HEK293 (cell line): Measurements from ENCODE around the gene HNRNPUL2.

Experiments
- GLI4 ChIP-seq: fragments of 450-650 bp; formaldehyde crosslinking; IDR thresholded peaks from 2 replicates; pipeline ENCODE4 v1.5.1; 2016; ENCODE audit warnings: missing biosample characterization, missing genetic modification characterization
- MZF1 ChIP-seq: fragments of 450-650 bp; formaldehyde crosslinking; IDR thresholded peaks from 2 replicates; pipeline ENCODE4 v1.5.1; 2017; ENCODE audit warnings: missing biosample characterization, missing genetic modification characterization, borderline replicate concordance
- PRDM6 ChIP-seq: fragments of 450-650 bp; formaldehyde crosslinking; IDR thresholded peaks from 2 replicates; pipeline ENCODE4 v1.5.1; 2017; ENCODE audit warnings: missing biosample characterization, missing genetic modification characterization
- REST ChIP-seq: fragments of 450-650 bp; formaldehyde crosslinking; IDR thresholded peaks from 2 replicates; pipeline ENCODE4 v1.5.1; 2016; ENCODE audit warnings: missing biosample characterization, missing genetic modification characterization
- ZBTB20 ChIP-seq: fragments of 450-650 bp; formaldehyde crosslinking; IDR thresholded peaks from 2 replicates; pipeline ENCODE4 v1.5.1; 2016; ENCODE audit warnings: missing biosample characterization, missing genetic modification characterization
- ZBTB44 ChIP-seq: fragments of 450-650 bp; IDR thresholded peaks from 2 replicates; pipeline ENCODE4 v1.5.1; 2018; ENCODE audit warnings: missing biosample characterization, mild to moderate bottlenecking, missing genetic modification characterization
- ZBTB48 ChIP-seq: fragments of 450-650 bp; formaldehyde crosslinking; IDR thresholded peaks from 2 replicates; pipeline ENCODE4 v1.5.1; 2016; ENCODE audit warnings: missing biosample characterization, missing genetic modification characterization
- ZFHX2 ChIP-seq: fragments of 450-650 bp; formaldehyde crosslinking; conservative IDR thresholded peaks from 2 replicates; pipeline ENCODE4 v1.5.1; 2016; ENCODE audit warnings: missing biosample characterization, missing genetic modification characterization
- ZFP69B ChIP-seq: fragments of 450-650 bp; formaldehyde crosslinking; IDR thresholded peaks from 2 replicates; pipeline ENCODE4 v1.5.1; 2016; ENCODE audit warnings: missing biosample characterization, missing genetic modification characterization
- ZNF169 ChIP-seq: fragments of 450-650 bp; formaldehyde crosslinking; IDR thresholded peaks from 2 replicates; pipeline ENCODE4 v1.5.1; 2016; ENCODE audit warnings: missing biosample characterization, missing genetic modification characterization
- ZNF174 ChIP-seq: fragments of 450-650 bp; formaldehyde crosslinking; IDR thresholded peaks from 2 replicates; pipeline ENCODE4 v1.5.0; 2017; ENCODE audit warnings: missing biosample characterization, mild to moderate bottlenecking, missing genetic modification characterization
- ZNF175 ChIP-seq: fragments of 450-650 bp; formaldehyde crosslinking; IDR thresholded peaks from 2 replicates; pipeline ENCODE4 v1.5.1; 2016; ENCODE audit warnings: missing biosample characterization, missing genetic modification characterization
- ZNF18 ChIP-seq: fragments of 450-650 bp; formaldehyde crosslinking; IDR thresholded peaks from 2 replicates; pipeline ENCODE4 v1.5.1; 2016; ENCODE audit warnings: missing biosample characterization, missing genetic modification characterization
- ZNF184 ChIP-seq: fragments of 450-650 bp; IDR thresholded peaks from 2 replicates; pipeline ENCODE4 v1.5.1; 2018; ENCODE audit warnings: missing biosample characterization, mild to moderate bottlenecking, missing genetic modification characterization
- ZNF211 ChIP-seq: fragments of 450-650 bp; formaldehyde crosslinking; IDR thresholded peaks from 2 replicates; pipeline ENCODE4 v1.5.1; 2016; ENCODE audit warnings: low read depth, missing biosample characterization, missing genetic modification characterization
- ZNF221 ChIP-seq: fragments of 450-650 bp; formaldehyde crosslinking; IDR thresholded peaks from 2 replicates; pipeline ENCODE4 v1.5.1; 2017; ENCODE audit warnings: missing biosample characterization, missing genetic modification characterization, borderline replicate concordance
- ZNF274 ChIP-seq, 2 experiments: fragments of 200-500 bp in 1 of 2; fragments of 450-650 bp in 1 of 2; sonication (Bioruptor generic) in 1 of 2; formaldehyde crosslinking in 1 of 2; IDR thresholded peaks; 2 replicates each; pipeline versions ENCODE4 v1.5.1 to v1.6.1; 2014 to 2016; ENCODE audit warnings: borderline replicate concordance in 1 of 2, inconsistent platforms in 1 of 2, low read length in 1 of 2, missing biosample characterization in 1 of 2, missing genetic modification characterization in 1 of 2
- ZNF324 ChIP-seq: fragments of 450-650 bp; formaldehyde crosslinking; IDR thresholded peaks from 2 replicates; pipeline ENCODE4 v1.5.1; 2016; ENCODE audit warnings: missing biosample characterization, missing genetic modification characterization
- ZNF341 ChIP-seq: fragments of 450-650 bp; formaldehyde crosslinking; IDR thresholded peaks from 2 replicates; pipeline ENCODE4; 2016; ENCODE audit warnings: low read depth, missing biosample characterization, missing genetic modification characterization
- ZNF354C ChIP-seq: fragments of 450-650 bp; formaldehyde crosslinking; IDR thresholded peaks from 2 replicates; pipeline ENCODE4 v1.5.1; 2016; ENCODE audit warnings: missing biosample characterization, missing genetic modification characterization, low read depth, borderline replicate concordance
- ZNF362 ChIP-seq: fragments of 450-650 bp; formaldehyde crosslinking; IDR thresholded peaks from 2 replicates; pipeline ENCODE4 v1.5.1; 2016; ENCODE audit warnings: missing biosample characterization, missing genetic modification characterization
- ZNF510 ChIP-seq: fragments of 450-650 bp; formaldehyde crosslinking; IDR thresholded peaks from 2 replicates; pipeline ENCODE4 v1.5.1; 2018; ENCODE audit warnings: mild to moderate bottlenecking, missing genetic modification characterization, missing biosample characterization; ENCODE audit not compliant: insufficient replicate concordance
- ZNF555 ChIP-seq: fragments of 450-650 bp; formaldehyde crosslinking; conservative IDR thresholded peaks from 2 replicates; pipeline ENCODE4 v1.5.1; 2017; ENCODE audit warnings: missing biosample characterization, mild to moderate bottlenecking, missing genetic modification characterization, inconsistent platforms
- ZNF596 ChIP-seq: fragments of 450-650 bp; IDR thresholded peaks from 2 replicates; pipeline ENCODE4 v1.5.0; 2018; ENCODE audit warnings: missing biosample characterization, mild to moderate bottlenecking, missing genetic modification characterization, moderate library complexity
- ZNF600 ChIP-seq: fragments of 450-650 bp; formaldehyde crosslinking; IDR thresholded peaks from 2 replicates; pipeline ENCODE4 v1.5.1; 2016; ENCODE audit warnings: missing biosample characterization, missing genetic modification characterization
- ZNF624 ChIP-seq: fragments of 450-650 bp; formaldehyde crosslinking; IDR thresholded peaks from 2 replicates; pipeline ENCODE4 v1.5.1; 2017; ENCODE audit warnings: missing biosample characterization, missing genetic modification characterization
- ZNF664 ChIP-seq: fragments of 450-650 bp; formaldehyde crosslinking; IDR thresholded peaks from 2 replicates; pipeline ENCODE4 v1.5.1; 2016; ENCODE audit warnings: missing biosample characterization, missing genetic modification characterization
- ZNF747 ChIP-seq: fragments of 450-650 bp; formaldehyde crosslinking; IDR thresholded peaks from 2 replicates; pipeline ENCODE4 v1.5.1; 2016; ENCODE audit warnings: missing biosample characterization, missing genetic modification characterization
- ZNF791 ChIP-seq: fragments of 450-650 bp; formaldehyde crosslinking; IDR thresholded peaks from 2 replicates; pipeline ENCODE4 v1.5.1; 2016; ENCODE audit warnings: missing biosample characterization, missing genetic modification characterization
- ZSCAN30 ChIP-seq: fragments of 450-650 bp; IDR thresholded peaks from 2 replicates; pipeline ENCODE4 v1.5.1; 2018; ENCODE audit warnings: missing biosample characterization, mild to moderate bottlenecking, missing genetic modification characterization, moderate library complexity

HNRNPUL2 gene

GRCh38 chr11:62771144-62772021 is 44.1 kb upstream of the HNRNPUL2 start, which contains the start of gene TAF6L (continued):
- TF ChIP-seq ZBTB44 (tag by site-specific recombination) (no peak), ZNF596 (tag by site-specific recombination) (no peak), ZNF510 (tag by site-specific recombination) (no peak), MZF1 (tag by site-specific recombination) (no peak), PRDM6 (no peak), ZNF341 (tag by site-specific recombination) (peak; percentile 51; the same call in 1 of the 2 replicates), ZNF747 (tag by site-specific recombination) (no peak), ZNF664 (tag by site-specific recombination) (no peak), ZNF174 (tag by site-specific recombination) (no peak), ZBTB20 (peak; percentile 99), ZNF18 (0 out of 2 replicates have a peak, but pooled peaks have one; percentile 69), ZSCAN30 (tag by site-specific recombination) (no peak; the same call in 1 of the 2 replicates), ZNF791 (no peak), ZNF274 (IDR thresholded peaks at IDR 0.05; ENCODE audit: low read length) (no peak), ZNF274 (tag by site-specific recombination; IDR thresholded peaks at IDR 0.05; ENCODE audit: borderline replicate concordance) (no peak), ZNF211 (tag by site-specific recombination) (no peak), ZNF624 (no peak), ZBTB48 (tag by site-specific recombination) (no peak), ZNF169 (tag by site-specific recombination) (no peak), ZFHX2 (tag by site-specific recombination) (peak; percentile 94), ZNF362 (tag by site-specific recombination) (no peak), ZNF555 (tag by site-specific recombination) (no peak), ZNF175 (tag by site-specific recombination) (no peak), ZNF600 (tag by site-specific recombination) (no peak), GLI4 (no peak), ZNF324 (peak; percentile 53; the same call in 1 of the 2 replicates), ZNF354C (tag by site-specific recombination) (no peak), ZNF184 (tag by site-specific recombination) (no peak), ZFP69B (tag by site-specific recombination) (0 out of 2 replicates have a peak, but pooled peaks have one; percentile 23), REST (no peak), ZNF221 (tag by site-specific recombination) (no peak)
